Measurements from ENCODE around the gene OCA2.

Gene OCA2

DNA sequence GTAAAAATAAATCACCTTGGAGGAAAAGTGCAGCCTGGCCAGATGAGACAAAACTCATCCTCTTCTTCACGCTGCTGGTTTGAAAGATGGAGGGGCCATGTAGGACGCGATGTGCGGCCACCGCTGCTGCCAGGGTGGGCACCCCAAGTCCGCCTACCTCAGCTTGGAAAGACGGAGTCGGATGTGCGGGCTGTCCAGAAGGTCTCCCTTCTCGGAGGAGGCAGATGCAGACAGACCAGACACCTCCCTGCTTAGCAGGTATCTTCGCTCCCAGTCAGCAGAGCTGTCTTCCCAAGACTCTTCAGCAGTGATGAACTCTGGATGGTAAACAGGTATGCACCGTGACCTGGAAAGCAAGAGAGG is 71.4 kb downstream of the OCA2 start:
- Histone ChIP-seq H4K20me1 (ENCODE audit: insufficient read depth, low read length) (no peaks in the 10 kb centered on the region), H3K79me2 (ENCODE audit: insufficient read depth, low read length) (no peaks in the 10 kb centered on the region), H3K9me3 (ENCODE audit: low read length) (no peaks in the 10 kb centered on the region), H3K9ac (ENCODE audit: low read length) (no peak overlapping the region), H3K4me1 (ENCODE audit: insufficient read depth, low read length, severe bottlenecking) (no peaks in the 10 kb centered on the region), H2AFZ (ENCODE audit: low read length) (no peak overlapping the region), H3K4me2 (ENCODE audit: low read length) (no peak overlapping the region), H3F3A (ENCODE audit: insufficient read depth, low read length) (no peaks in the 10 kb centered on the region), H3K36me3 (ENCODE audit: insufficient read depth, low read length) (no peaks in the 10 kb centered on the region), H3K9me2 (ENCODE audit: low read depth, low read length) (no peaks in the 10 kb centered on the region), H3K27ac (ENCODE audit: low read depth, low read length, poor library complexity, severe bottlenecking) (no peak overlapping the region), H3K27me3 (ENCODE audit: insufficient read depth, low read length) (no peaks in the 10 kb centered on the region), H3K4me3 (ENCODE audit: low read depth, low read length, poor library complexity, severe bottlenecking) (no peak overlapping the region)
- no peak for TF ChIP-seq EZH2 (IDR thresholded peaks at IDR 0.05; ENCODE audit: borderline replicate concordance, low read length)
- TF ChIP-seq, protein P1, sequence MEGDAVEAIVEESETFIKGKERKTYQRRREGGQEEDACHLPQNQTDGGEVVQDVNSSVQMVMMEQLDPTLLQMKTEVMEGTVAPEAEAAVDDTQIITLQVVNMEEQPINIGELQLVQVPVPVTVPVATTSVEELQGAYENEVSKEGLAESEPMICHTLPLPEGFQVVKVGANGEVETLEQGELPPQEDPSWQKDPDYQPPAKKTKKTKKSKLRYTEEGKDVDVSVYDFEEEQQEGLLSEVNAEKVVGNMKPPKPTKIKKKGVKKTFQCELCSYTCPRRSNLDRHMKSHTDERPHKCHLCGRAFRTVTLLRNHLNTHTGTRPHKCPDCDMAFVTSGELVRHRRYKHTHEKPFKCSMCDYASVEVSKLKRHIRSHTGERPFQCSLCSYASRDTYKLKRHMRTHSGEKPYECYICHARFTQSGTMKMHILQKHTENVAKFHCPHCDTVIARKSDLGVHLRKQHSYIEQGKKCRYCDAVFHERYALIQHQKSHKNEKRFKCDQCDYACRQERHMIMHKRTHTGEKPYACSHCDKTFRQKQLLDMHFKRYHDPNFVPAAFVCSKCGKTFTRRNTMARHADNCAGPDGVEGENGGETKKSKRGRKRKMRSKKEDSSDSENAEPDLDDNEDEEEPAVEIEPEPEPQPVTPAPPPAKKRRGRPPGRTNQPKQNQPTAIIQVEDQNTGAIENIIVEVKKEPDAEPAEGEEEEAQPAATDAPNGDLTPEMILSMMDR (IDR thresholded peaks at IDR 0.05; ENCODE audit: low read length) = no peak

DNA sequence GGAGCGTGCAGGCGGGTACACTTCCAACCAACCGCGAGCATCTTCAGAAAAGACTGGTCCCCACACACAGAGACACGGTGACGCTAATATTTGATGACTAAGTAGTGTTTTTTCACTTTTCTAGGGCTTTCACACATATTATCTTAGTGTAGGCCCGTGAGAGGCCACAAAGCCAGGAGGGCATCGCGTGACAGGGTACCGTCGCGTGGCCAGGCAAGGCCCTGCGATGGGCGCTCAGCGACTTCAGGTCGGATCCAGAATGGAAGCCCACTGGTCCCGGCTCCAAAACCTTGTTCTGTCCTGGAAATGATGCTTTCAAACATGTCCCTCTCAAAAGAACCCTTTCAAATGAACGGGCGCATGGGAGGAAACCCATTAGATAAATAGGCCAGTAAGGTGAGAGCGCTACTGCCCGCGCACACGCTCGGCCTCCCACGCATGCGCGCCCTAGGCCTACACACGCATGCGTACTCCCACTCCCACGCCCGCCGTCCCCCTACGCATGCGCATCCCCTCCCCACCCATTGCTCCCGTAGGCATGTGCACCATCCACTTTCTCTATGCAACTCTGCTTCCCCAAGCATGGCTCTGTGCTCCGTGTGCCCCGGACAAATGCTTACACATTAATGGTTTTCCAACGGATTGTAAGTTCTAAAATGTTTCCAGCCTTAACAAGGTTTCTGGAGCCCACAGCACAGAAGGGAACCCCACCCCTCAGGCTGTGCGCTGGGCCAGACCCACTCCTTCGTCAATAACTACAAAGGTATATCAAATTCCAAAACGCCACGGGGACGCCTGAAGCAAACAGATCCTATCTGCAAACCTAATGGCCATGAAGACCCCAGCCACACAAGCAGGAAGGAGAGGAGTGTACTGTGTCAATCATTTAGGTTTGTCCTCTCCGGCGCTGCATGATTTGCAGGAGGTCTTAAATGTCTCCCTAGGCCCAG is 72.1 kb downstream of the OCA2 start:
- Histone ChIP-seq H3K36me3 (ENCODE audit: insufficient read depth, low read length) (no peaks in the 10 kb centered on the region), H3K4me3 (ENCODE audit: low read depth, low read length, poor library complexity, severe bottlenecking) (no peak overlapping the region), H2AFZ (ENCODE audit: low read length) (no peak overlapping the region), H3K79me2 (ENCODE audit: insufficient read depth, low read length) (no peaks in the 10 kb centered on the region), H3F3A (ENCODE audit: insufficient read depth, low read length) (no peaks in the 10 kb centered on the region), H3K27ac (ENCODE audit: low read depth, low read length, poor library complexity, severe bottlenecking) (no peak overlapping the region), H3K9me2 (ENCODE audit: low read depth, low read length) (no peaks in the 10 kb centered on the region), H3K27me3 (ENCODE audit: insufficient read depth, low read length) (no peaks in the 10 kb centered on the region), H3K4me1 (ENCODE audit: insufficient read depth, low read length, severe bottlenecking) (peaks cover 1% of the 10 kb centered on the region), H3K9ac (ENCODE audit: low read length) (no peak overlapping the region), H3K9me3 (ENCODE audit: low read length) (no peaks in the 10 kb centered on the region), H4K20me1 (ENCODE audit: insufficient read depth, low read length) (no peaks in the 10 kb centered on the region), H3K4me2 (ENCODE audit: low read length) (no peak overlapping the region)
- TF ChIP-seq EZH2 (IDR thresholded peaks at IDR 0.05; ENCODE audit: borderline replicate concordance, low read length) = no peak
- TF ChIP-seq, protein P1 (IDR thresholded peaks at IDR 0.05; ENCODE audit: low read length) = no peak

DNA sequence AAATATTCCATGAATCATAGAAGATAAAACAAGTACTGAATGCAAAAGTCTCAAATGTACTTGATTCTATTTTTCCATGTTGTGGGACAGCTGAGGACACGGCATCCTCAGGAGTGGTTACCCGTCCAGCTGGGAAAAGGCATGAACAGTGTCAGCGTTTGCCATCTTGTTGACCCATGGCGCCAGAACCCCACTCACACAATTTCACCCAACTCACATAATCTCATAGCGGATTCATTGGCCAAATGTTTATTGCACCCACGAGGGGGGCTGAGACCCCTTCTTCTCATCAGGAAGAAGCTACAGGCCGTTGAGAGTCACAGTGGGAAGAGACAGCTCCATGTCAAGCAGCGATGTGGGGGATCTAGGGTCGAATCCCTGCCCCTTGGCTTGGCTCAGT is 72.9 kb downstream of the OCA2 start:
- Histone ChIP-seq H3K9me2 (ENCODE audit: low read depth, low read length) (no peaks in the 10 kb centered on the region), H4K20me1 (ENCODE audit: insufficient read depth, low read length) (no peaks in the 10 kb centered on the region), H3K36me3 (ENCODE audit: insufficient read depth, low read length) (no peaks in the 10 kb centered on the region), H3K79me2 (ENCODE audit: insufficient read depth, low read length) (no peaks in the 10 kb centered on the region), H3K4me3 (ENCODE audit: low read depth, low read length, poor library complexity, severe bottlenecking) (no peak overlapping the region), H3K9me3 (ENCODE audit: low read length) (no peaks in the 10 kb centered on the region), H3K27ac (ENCODE audit: low read depth, low read length, poor library complexity, severe bottlenecking) (no peak overlapping the region), H2AFZ (ENCODE audit: low read length) (no peak overlapping the region), H3K4me1 (ENCODE audit: insufficient read depth, low read length, severe bottlenecking) (peaks cover 4% of the 10 kb centered on the region), H3K4me2 (ENCODE audit: low read length) (no peak overlapping the region), H3K9ac (ENCODE audit: low read length) (no peak overlapping the region), H3F3A (ENCODE audit: insufficient read depth, low read length) (no peaks in the 10 kb centered on the region), H3K27me3 (ENCODE audit: insufficient read depth, low read length) (no peaks in the 10 kb centered on the region)
- TF ChIP-seq EZH2 (IDR thresholded peaks at IDR 0.05; ENCODE audit: borderline replicate concordance, low read length) = no peak
- TF ChIP-seq, protein P1 (IDR thresholded peaks at IDR 0.05; ENCODE audit: low read length) = no peak
